ES-I3 (cell line): ENCODE data around the gene NDUFS7.
"Not testable (repeated sequence)": the region's sequence is repeated elsewhere in the genome, so short reads cannot be mapped to it uniquely, and the experiment has no call there.

Experiments
- H3K36me3 ChIP-seq: 2 replicates; pipeline ENCODE4 v1.6.1; 2013; ENCODE audit warnings: mild to moderate bottlenecking, low read length, control low read depth, moderate library complexity; ENCODE audit not compliant: insufficient read depth
- H3K4me1 ChIP-seq: 2 replicates; pipeline ENCODE4 v1.6.1; 2013; ENCODE audit warnings: mild to moderate bottlenecking, control low read depth, low read length; ENCODE audit not compliant: insufficient read depth
- H3K9ac ChIP-seq: 2 replicates; pipeline ENCODE4 v1.6.1; 2013; ENCODE audit warnings: low read depth, mild to moderate bottlenecking, low read length, moderate library complexity
- H3K9me3 ChIP-seq: 2 replicates; pipeline ENCODE4 v1.6.1; 2013; ENCODE audit warnings: mild to moderate bottlenecking, low read length, moderate library complexity; ENCODE audit not compliant: control insufficient read depth, insufficient read depth

Gene NDUFS7

DNA sequence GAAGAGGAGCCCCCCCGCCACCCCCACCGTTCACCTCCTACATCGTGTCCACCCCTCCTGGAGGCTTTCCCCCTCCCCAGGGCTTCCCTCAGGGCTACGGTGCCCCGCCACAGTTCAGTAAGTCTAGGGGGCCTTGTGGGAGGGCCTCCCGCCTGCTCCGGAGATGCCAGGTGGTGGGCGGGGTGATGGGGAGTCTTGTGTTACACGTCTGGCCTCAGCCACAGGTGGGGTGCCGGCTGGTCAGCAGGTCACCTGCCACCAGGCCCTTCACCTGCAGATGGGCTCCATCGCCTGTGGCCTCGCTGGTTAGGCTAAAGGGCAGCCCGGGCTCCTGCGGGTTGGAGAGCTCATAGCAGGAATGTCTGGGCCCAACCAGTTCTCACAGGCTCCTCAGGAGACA, 46.5 kb downstream of the NDUFS7 start:
- no peaks in the 10 kb centered on the region for H3K4me1 ChIP-seq
- no peaks in the 10 kb centered on the region for H3K9me3 ChIP-seq
- H3K9ac ChIP-seq, result no peak overlapping the region
- H3K36me3 ChIP-seq, result peaks cover 26% of the 10 kb centered on the region

DNA sequence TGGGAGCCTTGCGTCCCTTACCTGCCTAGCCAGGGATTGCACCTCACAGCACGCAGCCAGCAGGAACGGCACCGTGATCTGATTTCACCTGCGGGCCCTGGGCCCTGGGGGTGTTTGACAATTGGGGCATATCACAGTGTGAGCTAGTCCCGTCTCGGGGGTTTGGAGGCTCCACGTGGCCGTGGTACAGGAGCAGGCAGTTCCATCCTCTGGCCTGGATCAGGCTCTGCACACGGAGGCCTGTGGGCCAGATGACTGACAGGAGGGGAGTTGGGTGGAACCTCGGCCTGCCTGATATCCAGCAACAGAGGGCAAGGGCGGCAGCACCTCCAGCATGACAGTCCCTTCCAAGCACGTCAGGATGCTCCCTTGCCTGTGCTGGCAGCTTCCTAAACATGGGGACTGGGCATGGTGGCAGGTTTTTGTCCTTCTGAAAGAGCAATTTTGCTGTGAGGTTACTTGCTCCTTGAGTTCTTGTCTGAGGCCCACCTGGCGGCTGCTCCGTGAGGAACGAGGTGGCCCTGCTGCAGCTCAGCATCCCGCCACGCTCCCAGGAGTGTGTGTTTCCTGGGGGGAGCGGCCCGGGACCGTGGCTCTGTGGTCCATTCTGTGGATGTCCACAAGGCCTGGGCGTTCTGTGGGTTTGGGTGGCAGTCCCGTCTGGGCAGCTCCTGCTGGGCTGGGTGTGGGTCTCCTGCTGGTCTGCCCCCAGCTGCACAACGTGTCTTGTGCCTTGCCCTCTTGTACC, 48.2 kb downstream of the NDUFS7 start:
- Histone ChIP-seq H3K9ac (no peak overlapping the region), H3K36me3 (peaks cover 11% of the 10 kb centered on the region), H3K4me1 (no peaks in the 10 kb centered on the region), H3K9me3 (no peaks in the 10 kb centered on the region)

DNA sequence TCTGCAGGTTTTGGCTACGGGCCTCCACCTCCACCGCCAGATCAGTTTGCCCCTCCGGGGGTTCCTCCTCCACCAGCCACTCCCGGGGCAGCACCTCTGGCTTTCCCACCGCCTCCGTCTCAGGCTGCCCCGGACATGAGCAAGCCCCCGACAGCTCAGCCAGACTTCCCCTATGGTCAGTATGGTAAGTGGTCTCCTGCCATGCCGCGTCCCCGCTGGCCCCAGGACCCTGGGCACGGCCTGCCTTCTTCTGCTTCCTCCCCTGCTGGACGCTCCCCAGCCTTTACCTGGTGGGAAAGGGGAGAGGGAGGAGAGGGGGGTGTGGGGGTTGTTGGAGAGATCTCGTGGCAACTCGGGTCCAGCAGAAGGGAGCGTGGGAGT, 48.8 kb downstream of the NDUFS7 start:
- H3K4me1 ChIP-seq, result no peaks in the 10 kb centered on the region
- H3K36me3 ChIP-seq, result peaks cover 11% of the 10 kb centered on the region
- no peaks in the 10 kb centered on the region for H3K9me3 ChIP-seq
- no peak overlapping the region for H3K9ac ChIP-seq

DNA sequence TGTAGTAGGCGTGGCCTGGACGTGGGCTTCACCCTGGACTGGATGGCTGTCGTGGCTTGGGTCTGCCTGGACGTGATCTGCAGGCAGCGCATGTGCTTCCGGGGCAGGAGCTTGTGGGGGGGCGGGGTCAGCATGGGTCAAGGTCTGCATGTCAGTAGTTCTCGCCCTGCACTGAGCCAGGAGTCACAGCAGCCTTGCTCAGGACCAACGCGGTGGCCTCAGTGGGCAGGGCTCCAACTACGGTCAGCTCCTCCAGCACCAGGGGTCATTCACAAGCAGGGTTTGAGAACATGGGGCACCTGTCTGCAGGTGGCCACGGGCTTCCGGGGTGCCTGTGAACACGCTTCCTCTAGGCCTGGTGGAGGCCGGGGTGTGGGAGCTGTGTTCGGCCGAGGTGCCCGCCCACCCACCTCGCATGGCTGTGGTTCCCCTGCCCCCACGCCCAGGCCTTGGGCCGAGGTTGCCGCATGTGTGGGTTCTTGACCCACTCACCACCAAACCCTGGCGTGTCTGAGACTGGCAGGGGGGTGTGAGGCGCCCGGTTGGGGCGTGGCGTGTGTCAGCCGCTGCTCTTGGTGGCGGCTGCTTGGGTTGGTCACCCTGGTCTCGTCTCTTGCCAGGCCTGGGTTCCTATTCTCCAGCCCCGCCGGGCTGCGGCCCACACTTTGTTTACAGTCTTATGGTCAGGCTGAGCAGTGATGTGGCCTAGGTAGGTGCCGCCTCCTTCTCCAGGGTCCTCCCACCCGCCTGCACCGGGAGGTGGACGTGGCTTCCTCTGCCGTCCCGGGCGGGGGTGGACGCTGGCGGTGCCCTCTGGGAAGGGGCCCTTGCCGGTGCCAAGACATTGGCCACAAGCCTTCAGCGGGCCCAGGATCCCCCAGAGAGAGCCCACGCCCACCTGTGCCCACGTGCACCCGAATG, 49.7 kb downstream of the NDUFS7 start:
- Histone ChIP-seq H3K4me1 (no peaks in the 10 kb centered on the region), H3K36me3 (peaks cover 11% of the 10 kb centered on the region), H3K9ac (no peak overlapping the region), H3K9me3 (no peaks in the 10 kb centered on the region)

DNA sequence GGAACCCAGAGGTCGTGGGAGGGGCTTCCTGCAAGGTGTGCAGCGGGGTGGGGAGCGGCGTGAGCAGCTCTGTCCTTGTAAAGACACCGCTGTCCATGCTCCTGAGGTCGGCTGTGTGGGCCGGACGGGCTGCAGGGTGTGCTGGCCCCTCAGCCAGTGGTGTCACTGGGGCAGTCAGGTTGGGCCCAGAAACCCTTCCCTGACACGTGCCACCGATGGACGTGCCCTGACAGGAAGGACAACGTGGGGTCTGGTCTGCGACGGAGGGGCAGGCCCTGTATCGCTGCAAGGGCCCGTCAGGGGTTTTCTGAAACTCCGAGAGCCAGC, 50.3 kb downstream of the NDUFS7 start:
- peaks cover 11% of the 10 kb centered on the region for H3K36me3 ChIP-seq
- no peaks in the 10 kb centered on the region for H3K9me3 ChIP-seq
- no peaks in the 10 kb centered on the region for H3K4me1 ChIP-seq
- H3K9ac ChIP-seq, result no peak overlapping the region

DNA sequence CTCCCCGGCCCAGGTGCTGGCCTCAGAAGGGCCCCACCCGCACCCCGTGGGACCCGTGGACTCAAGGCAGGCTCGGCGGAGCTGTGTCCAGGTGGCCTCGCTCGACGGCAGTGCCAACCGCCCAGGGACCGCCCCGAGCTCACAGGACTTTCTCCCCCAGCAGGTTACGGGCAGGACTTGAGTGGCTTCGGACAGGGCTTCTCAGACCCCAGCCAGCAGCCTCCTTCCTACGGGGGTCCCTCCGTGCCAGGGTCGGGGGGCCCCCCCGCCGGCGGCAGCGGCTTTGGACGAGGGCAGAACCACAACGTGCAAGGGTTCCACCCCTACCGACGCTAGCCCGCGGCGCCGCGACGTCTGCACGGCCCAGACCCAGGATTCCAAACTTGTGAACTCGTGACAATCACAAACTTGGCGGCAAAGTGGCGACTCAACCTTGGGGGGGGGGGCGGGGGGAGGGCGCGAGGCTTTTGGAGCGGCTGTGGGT, 50.9 kb downstream of the NDUFS7 start:
- no peaks in the 10 kb centered on the region for H3K9me3 ChIP-seq
- H3K9ac ChIP-seq, result no peak overlapping the region
- no peaks in the 10 kb centered on the region; the same call in 1 of the 2 replicates for H3K4me1 ChIP-seq
- H3K36me3 ChIP-seq, result peaks cover 11% of the 10 kb centered on the region; the same call in 1 of the 2 replicates

DNA sequence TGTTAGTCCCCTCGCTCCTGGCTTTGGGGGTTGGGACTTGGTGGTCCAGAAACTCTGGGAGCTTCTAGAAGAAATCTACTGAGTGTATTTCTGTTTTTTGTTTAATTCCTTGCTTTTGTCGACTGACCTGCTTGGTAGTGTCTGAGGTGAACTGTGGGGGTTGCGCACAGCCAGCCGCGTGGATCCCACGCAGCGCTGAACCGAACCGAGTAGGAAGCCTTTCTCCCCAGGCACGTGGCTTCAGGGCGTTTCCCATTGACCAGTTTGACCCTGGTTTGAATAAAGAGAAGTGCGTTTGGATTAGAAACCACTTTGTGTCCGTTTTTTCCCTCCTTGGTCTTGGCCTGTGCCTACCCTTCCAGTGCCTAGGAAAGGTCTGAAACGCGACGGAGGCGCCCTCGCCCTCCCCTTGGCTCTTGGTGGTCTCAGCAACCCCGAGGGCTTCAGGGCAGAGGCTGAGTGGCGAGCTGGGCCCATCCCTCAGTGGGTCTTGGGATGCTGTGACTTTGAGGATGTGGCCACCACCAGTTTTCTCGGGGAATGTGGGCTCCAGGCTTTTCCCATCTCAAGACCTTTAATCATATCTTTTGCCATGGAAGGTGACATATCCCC, 51.8 kb downstream of the NDUFS7 start:
- Histone ChIP-seq H3K9ac (no peak overlapping the region), H3K9me3 (no peaks in the 10 kb centered on the region), H3K36me3 (peaks cover 16% of the 10 kb centered on the region), H3K4me1 (peaks cover 2% of the 10 kb centered on the region; the same call in 1 of the 2 replicates)

DNA sequence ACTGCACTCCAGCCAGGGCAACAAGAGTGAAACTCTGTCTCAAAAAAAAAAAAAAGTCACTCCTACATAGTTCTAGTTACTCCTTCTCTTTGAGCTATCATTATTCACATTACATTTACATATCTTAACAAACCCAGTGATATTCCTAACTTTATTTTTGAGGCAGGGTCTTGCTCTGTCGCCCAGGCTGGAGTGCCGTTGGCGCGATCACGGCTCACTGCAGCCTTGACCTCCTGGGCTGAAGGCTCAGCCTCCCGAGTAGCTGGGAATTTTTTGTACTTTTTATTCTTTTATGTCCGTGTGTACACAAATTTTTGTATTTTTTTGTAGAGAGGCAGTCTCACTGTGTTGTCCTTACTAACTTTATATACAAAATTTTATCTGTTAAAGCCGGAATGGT, 53.9 kb downstream of the NDUFS7 start:
- no peaks in the 10 kb centered on the region for H3K9me3 ChIP-seq
- H3K36me3 ChIP-seq, result peaks cover 19% of the 10 kb centered on the region
- H3K4me1 ChIP-seq, result peaks cover 2% of the 10 kb centered on the region; the same call in 1 of the 2 replicates
- H3K9ac ChIP-seq, result peak overlapping the region; percentile 24; the same call in 1 of the 2 replicates

DNA sequence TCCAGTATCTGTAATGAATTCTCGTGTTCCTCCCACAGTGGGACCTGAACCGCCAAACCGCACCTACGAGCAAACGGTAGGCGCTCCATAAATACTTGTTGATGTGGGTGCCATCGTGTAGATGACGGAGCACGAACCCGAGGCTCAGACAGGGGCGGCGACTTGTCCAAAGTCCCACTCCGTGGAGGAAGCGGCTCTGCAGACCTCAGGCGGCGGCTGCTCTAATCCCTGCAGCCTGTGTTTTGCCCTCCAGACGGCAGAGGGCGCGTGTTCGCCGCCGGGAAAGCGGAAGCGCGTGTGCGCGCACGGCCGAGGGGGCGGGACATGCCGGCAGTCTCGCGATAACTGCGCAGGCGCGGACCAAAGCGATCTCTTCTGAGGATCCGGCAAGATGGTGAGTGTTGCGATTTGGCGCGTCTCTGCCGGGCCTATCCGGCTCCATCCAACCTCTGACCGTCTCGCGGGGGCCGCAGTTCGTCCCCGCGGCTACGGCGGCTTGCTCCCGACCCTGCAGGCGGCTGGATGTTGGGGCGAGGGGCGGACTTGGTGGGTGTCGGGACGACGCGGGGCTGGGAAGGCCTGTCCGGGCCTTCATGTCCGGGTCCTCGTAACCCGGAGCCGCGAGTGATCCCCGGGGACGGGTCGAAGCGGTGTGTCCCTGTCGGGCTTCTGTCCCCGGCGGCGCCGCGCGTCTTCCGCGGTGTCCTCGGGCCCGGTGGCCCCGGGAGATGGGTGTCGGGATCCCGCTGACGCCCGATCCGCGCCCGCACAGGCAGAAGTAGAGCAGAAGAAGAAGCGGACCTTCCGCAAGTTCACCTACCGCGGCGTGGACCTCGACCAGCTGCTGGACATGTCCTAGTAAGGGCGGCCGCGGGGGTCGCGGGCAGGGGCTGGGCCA, 54.6 kb downstream of the NDUFS7 start, which contains the start of gene RPS15:
Gene RPS15, plus strand, starts transcription at position 362 of the 898 bp plus-strand sequence. Its CDS starts 30 bp downstream, at position 392.
- Histone ChIP-seq H3K9ac (peak within 1 kb of the TSS; percentile 87), H3K36me3 (peaks cover 16% of the 10 kb centered on the region), H3K9me3 (no peaks in the 10 kb centered on the region), H3K4me1 (peaks cover 2% of the 10 kb centered on the region; the same call in 1 of the 2 replicates)

DNA sequence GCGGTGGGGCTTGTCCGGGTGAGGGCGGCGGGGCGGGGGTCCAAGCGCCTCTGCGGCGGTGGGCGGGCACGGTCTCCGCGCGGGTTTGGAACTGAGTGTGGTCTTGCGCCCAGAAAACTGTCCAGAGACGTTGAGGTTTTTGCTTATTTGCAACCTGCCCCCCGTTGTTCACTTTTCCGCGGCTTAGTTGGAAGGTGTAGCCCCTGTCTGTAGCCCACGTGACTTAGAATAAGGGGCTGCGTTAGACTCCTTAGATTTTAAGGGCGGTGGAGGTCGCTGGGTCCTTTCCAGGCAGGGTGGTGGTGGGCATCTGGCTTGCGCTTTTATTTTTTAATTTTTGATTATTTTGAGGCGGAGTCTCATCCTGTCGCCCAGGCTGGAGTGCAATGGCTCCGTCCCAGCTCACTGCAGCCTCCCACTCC, 55.2 kb downstream of the NDUFS7 start:
- Histone ChIP-seq H3K9me3 (no peaks in the 10 kb centered on the region), H3K36me3 (peaks cover 16% of the 10 kb centered on the region), H3K4me1 (peaks cover 5% of the 10 kb centered on the region; the same call in 1 of the 2 replicates), H3K9ac (peak overlapping the region; percentile 87)

DNA sequence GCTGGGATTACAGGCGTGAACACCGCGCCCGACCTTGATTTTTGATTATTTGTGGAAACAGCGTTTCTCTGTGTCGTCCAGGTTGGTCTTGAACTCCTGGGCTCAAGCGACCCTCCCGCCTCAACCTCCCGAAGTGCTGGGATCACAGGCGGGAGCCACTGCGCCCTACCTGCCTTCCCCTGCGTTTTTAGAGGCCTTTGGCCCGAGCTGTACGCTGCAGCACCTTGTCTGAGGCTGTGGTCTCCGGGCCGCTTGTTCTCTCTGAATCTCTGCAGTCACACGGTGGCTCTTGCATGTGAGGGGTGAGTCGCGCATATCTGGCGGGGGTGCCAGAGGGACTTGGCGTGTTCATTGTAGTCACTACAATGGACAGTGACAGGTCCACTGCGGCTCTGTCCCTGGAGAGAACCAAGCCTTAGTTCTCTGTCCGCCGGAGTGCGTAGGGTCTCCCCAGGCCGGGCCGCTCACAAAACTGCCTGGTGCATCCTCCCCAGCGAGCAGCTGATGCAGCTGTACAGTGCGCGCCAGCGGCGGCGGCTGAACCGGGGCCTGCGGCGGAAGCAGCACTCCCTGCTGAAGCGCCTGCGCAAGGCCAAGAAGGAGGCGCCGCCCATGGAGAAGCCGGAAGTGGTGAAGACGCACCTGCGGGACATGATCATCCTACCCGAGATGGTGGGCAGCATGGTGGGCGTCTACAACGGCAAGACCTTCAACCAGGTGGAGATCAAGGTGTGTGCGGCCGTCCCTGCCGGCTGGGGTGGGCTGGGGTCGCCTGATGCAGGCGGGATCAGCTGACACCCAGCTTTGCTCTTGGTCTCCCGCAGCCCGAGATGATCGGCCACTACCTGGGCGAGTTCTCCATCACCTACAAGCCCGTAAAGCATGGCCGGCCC, 56.1 kb downstream of the NDUFS7 start:
- not testable (repeated sequence) for H3K4me1 ChIP-seq, H3K9me3 ChIP-seq
- H3K36me3 ChIP-seq, result peaks cover 13% of the 10 kb centered on the region
- peak overlapping the region; percentile 87 for H3K9ac ChIP-seq

DNA sequence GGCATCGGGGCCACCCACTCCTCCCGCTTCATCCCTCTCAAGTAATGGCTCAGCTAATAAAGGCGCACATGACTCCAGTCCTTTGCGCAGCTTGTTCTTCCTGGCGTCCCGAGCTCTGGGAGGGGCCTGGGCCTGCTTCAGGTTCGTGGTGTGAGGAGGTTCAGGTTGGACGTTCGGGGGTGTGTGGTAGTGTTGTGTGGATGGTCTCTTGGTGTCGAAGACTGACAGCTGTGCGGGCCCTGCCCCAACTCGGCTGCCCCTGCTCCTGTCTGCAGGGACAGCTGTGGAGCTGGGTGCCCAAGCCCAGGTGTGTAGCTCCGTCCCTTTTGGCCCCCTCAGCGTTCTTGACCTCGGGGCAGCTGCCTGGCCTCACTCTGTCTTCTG, 56.7 kb downstream of the NDUFS7 start:
- H3K9me3 ChIP-seq, result no peaks in the 10 kb centered on the region
- H3K9ac ChIP-seq, result no peak overlapping the region
- H3K36me3 ChIP-seq, result peaks cover 13% of the 10 kb centered on the region
- H3K4me1 ChIP-seq, result peaks cover 8% of the 10 kb centered on the region; the same call in 1 of the 2 replicates

DNA sequence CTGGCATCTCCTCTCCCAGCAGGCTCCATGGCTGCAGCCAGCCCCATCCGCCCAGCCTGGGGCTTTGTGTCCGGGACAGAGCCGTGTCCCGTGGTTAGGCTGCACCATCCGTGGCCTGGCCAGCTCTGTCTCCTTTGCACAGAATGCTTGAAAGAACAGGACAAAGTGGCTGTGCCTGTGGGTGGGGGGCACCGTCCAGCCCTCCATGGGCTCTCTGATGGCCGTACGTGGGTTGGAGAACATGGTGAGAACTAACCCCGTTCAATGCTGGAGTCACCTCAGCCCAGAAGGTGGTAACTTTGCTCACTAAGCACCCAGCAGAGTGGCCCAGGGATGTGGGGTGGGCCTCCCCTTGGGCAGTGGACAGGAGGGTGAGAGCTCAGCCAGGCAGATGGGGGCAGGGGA, 57.3 kb downstream of the NDUFS7 start:
- Histone ChIP-seq H3K4me1 (peaks cover 8% of the 10 kb centered on the region; the same call in 1 of the 2 replicates), H3K9ac (no peak overlapping the region), H3K9me3 (no peaks in the 10 kb centered on the region), H3K36me3 (peaks cover 13% of the 10 kb centered on the region)
